AG04450 (cell line): ENCODE measurements around the gene PRKAR1B. TPM values are rescaled to one million over a fixed set of nuclear protein-coding genes. Genes with fewer than 3 reads are reported as not detected.

Source experiments
- CTCF ChIA-PET: fragments of 300-600, 350-600 bp; formaldehyde crosslinking; extraction: SDS; loops from one replicate; lab custom pipeline; 2022; ENCODE audit warnings: antibody characterized with exemption, inconsistent platforms; lab: Charles Lee
- POLR2A ChIA-PET: fragments of 350-600 bp; formaldehyde crosslinking; extraction: SDS; loops from one replicate; lab custom pipeline; 2021; ENCODE audit warnings: antibody characterized with exemption, inconsistent platforms; lab: Yijun Ruan, JAX
- DNase-seq: peaks from one replicate; pipeline ENCODE4 v3.0.0-alpha.2; 2011; ENCODE audit warnings: low read depth, low spot score
- H3K27ac ChIP-seq: one replicate; pipeline ENCODE4 v1.5.1; 2012; ENCODE audit warnings: low read depth, low read length, control low read depth
- H3K27me3 ChIP-seq: one replicate; pipeline ENCODE4 v1.6.0; 2012; ENCODE audit warnings: low read length; ENCODE audit not compliant: control insufficient read depth, insufficient read depth
- H3K4me3 ChIP-seq: 2 replicates; pipeline ENCODE4 v1.5.1; 2011; ENCODE audit warnings: mild to moderate bottlenecking, low read depth, low read length, control low read depth
- H3K9me3 ChIP-seq: 2 replicates; pipeline ENCODE4 v1.5.1; 2012; ENCODE audit warnings: low read length; ENCODE audit not compliant: control insufficient read depth, insufficient read depth
- polyA plus RNA-seq: library from polyadenylated mRNA; depleted of rRNA; stranded (reverse); fragments of >200 nt; gene quantifications from 2 replicates; pipeline ENCODE4 v1.2.3, GENCODE V29; 2011
- TF ChIP-seq, protein P1 (sequence below): IDR thresholded peaks from 2 replicates; pipeline ENCODE4 v1.5.1; 2011; ENCODE audit warnings: low read depth, low read length, control low read depth, inconsistent platforms

The PRKAR1B gene
- polyA plus RNA-seq, 1 experiment = 16.1 TPM

DNA sequence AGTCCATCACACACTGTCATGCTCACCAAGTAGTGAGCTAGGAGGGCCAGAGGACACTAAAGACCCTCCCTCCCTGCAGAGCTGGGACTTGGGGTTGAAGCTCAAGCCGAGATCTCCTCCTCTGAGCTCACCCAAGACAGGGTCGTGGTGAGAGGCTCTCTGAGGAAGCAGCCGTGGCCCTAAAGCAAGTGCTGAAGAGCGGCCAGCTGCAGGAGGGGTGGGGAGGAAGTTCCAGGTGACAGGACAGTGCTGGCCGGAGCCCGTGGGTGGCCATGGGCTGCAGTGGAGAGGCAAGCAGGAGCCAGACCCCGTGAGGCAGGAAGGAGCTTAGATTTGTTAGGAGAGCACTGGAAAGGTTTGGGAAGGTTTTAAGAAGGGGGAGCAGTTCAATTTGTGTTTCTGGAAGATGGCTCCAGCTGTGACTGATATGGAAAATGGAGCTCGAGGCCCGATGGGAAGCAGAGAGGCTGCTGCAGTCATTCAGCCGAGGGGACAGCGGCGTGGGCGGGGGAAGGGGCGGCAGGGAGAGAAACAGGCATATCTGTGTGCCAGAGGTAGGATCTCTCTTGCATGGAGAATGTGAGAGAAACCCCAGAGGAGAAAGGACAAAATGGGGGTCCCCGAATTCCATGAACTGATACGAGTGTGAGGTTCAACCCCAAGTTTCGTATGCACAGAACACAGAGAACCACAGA lies 27.5 kb downstream of the PRKAR1B start:
- Histone ChIP-seq H3K4me3 (no peak overlapping the region), H3K27ac (no peak overlapping the region), H3K27me3 (no peaks in the 10 kb centered on the region), H3K9me3 (peaks cover 14% of the 10 kb centered on the region)
- ChIA-PET CTCF (no interaction called here), POLR2A (no interaction called here)
- TF ChIP-seq, protein P1, sequence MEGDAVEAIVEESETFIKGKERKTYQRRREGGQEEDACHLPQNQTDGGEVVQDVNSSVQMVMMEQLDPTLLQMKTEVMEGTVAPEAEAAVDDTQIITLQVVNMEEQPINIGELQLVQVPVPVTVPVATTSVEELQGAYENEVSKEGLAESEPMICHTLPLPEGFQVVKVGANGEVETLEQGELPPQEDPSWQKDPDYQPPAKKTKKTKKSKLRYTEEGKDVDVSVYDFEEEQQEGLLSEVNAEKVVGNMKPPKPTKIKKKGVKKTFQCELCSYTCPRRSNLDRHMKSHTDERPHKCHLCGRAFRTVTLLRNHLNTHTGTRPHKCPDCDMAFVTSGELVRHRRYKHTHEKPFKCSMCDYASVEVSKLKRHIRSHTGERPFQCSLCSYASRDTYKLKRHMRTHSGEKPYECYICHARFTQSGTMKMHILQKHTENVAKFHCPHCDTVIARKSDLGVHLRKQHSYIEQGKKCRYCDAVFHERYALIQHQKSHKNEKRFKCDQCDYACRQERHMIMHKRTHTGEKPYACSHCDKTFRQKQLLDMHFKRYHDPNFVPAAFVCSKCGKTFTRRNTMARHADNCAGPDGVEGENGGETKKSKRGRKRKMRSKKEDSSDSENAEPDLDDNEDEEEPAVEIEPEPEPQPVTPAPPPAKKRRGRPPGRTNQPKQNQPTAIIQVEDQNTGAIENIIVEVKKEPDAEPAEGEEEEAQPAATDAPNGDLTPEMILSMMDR = no peak
- DNase-seq = no peak

DNA sequence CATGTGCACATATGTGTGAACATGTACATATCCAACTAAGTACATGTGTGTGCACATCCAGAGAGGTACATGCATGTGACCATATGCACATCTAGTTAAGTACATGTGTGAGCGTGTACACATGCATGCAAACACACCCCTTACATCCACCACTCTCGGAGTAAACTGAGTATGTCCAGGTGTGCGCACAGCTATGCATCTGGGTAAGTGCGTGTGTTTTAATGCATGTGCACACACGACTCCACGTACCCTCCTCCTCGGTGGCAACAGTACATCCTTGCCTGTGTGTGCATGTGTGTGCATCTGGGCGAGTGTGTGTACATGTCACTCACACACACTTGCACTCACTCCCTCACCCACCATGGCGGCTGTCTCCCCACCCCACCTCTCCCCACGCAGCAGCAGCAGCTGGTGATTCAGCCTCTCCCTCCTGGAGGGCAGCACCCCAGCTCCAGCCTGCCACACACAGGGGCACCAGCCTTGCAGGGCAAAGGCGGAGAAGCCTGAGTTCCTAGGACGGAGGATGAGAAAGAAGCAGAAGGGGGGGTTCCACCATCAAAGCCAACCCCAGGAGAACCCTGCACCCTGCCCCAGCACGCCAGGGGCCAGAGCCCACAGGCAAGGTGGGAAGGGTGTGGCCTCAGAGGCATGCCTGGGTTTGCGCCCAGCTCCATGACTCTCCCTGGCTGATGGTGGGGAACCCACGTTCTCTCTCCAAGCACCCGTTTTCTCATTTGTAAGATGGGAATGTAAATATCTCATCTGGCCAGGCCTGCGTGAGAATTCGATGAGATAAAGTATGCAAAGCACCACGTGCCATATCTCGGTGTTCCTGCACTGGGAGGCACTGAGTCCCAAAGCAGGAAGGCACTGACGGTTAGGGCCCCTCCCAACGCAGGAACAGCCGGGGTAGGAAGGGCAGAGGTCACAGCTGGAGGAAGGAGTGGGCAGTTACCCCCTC lies 28.3 kb downstream of the PRKAR1B start:
- H3K4me3 ChIP-seq = no peak overlapping the region
- peaks cover 12% of the 10 kb centered on the region for H3K9me3 ChIP-seq
- TF ChIP-seq, protein P1 = no peak
- H3K27me3 ChIP-seq = no peaks in the 10 kb centered on the region
- no peak overlapping the region for H3K27ac ChIP-seq
- no peak for DNase-seq
- CTCF ChIA-PET = no interaction called here
- POLR2A ChIA-PET = no interaction called here

DNA sequence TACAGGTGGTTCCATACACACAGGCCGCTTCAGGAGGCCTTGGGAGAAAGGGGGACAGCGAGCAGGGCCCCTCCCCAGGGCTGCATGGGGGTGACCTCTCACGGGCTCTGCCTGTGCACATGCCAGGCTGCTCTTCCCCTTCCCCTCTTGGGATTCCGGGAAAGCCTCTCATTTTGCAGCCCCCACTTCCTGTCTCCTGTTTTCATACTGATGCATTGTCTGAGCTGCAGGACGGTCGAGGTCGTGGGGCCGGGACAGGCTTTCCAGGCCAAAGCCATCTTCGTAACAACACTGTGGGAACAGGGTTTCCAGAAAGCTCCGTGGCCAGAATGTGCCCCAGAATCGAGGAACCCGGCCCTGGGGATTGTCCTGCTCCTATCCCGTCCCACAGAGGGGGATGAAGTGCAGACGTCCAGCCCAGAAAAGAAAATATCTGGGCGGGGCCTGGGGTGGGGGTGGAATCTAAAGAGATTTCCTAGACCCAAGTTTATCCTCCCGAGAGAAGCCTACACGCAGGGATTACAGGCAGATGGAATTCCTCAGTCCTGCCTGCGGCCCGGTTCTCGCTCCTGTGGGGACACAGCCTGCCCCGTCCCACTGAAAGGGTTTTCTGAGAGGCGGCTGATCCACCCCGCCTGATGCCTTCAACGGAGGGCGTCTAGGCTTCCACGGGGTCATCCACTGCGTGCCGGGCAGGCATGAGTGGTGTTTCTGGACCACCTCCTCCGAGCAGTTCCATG lies 30.1 kb downstream of the PRKAR1B start:
- peaks cover 7% of the 10 kb centered on the region; the same call in 1 of the 2 replicates for H3K9me3 ChIP-seq
- no peak overlapping the region for H3K4me3 ChIP-seq
- ChIA-PET POLR2A (no interaction called here), CTCF (interaction anchor here (0.7 kb wide), 1 partner anchor 376 kb away, joined by 4 read pairs; no protein-coding TSS in a partner anchor)
- no peaks in the 10 kb centered on the region for H3K27me3 ChIP-seq
- DNase-seq = no peak
- H3K27ac ChIP-seq = no peak overlapping the region
- TF ChIP-seq, protein P1 = no peak

DNA sequence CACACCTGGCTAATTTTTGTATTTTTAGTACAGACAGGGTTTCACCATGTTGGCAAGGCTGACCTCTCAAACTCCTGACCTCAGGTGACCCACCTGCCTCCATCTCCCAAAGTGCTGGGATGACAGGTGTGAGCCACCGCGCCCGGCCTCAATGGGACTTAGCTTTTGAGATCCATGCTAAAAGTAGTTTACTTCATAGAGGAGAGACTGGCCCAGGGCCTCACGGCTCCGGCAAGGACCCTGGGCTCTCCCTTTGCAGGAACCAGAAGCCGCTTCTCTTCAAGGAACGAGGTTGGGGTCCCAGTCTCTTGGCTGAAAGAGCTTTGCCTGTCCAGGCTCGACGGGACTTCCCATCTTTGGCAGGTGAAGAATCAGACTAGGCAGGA lies 30.7 kb downstream of the PRKAR1B start:
- TF ChIP-seq, protein P1 = no peak
- POLR2A ChIA-PET = no interaction called here
- Histone ChIP-seq H3K4me3 (no peak overlapping the region), H3K9me3 (peaks cover 12% of the 10 kb centered on the region), H3K27ac (no peak overlapping the region), H3K27me3 (no peaks in the 10 kb centered on the region)
- no peak for DNase-seq
- CTCF ChIA-PET = interaction anchor here (0.6 to 0.7 kb wide), 2 partner anchors 241 to 376 kb away, joined by 4 to 5 read pairs; no protein-coding TSS in a partner anchor
